K562 (cell line): Measurements from ENCODE around the gene PRR35. TPM values are rescaled to one million over a fixed set of nuclear protein-coding genes. Genes with fewer than 3 reads are reported as not detected.

Source experiments
- ATAC-seq: fragments of 200-7000 bp; cut with Tn5 transposase; 3 replicates; pipeline ENCODE4 v1.9.1; 2020; ENCODE audit warnings: moderate library complexity
- BruUV-seq: library from RNA; stranded (reverse); fragments of 400-500 nt; replicated peaks from 2 replicates; lab custom pipeline; 2021; lab: Mats Ljungman, UMichigan
- CTCF ChIA-PET: fragments of 300-600 bp; formaldehyde crosslinking; extraction: SDS; loops from one replicate; lab custom pipeline; 2021; ENCODE audit warnings: low intra/inter-chr PET ratio; lab: Yijun Ruan, JAX
- POLR2A ChIA-PET: fragments of 300-600, 350-650 bp; sonication (Branson Sonifier 250); formaldehyde crosslinking; extraction: SDS; loops from one replicate; lab custom pipeline; 2021; ENCODE audit warnings: antibody characterized with exemption, inconsistent platforms; lab: Yijun Ruan, JAX
- DNase-seq, 4 experiments: peaks; one replicate each; pipeline versions ENCODE4 v3.0.0 to v3.0.0-alpha.2; 2011 to 2018; ENCODE audit warnings: low spot score in 3 of 4, mixed read lengths in 3 of 4; ENCODE audit errors: extremely low read depth in 1 of 4
- FAIRE-seq: peaks from 2 replicates; lab custom pipeline; 2011; peaks lifted over from hg19 to GRCh38; lab: Jason Lieb, UNC
- H2AFZ ChIP-seq: 2 replicates; pipeline ENCODE4 v1.6.0; 2011; ENCODE audit warnings: low read depth, low read length, control low read depth, inconsistent platforms
- H3K27ac ChIP-seq: fragments of 200-600 bp; 3 replicates; pipeline ENCODE4 v1.8.0; 2011; ENCODE audit warnings: low read depth, mild to moderate bottlenecking, control low read depth, inconsistent platforms, low read length, moderate library complexity, mixed read lengths; ENCODE audit errors: extremely low read depth
- H3K27me3 ChIP-seq, 2 experiments: fragments of 300-600 bp in 1 of 2; 2 replicates in 1 of 2; 3 replicates in 1 of 2; pipeline versions ENCODE4 v1.6.0 to v1.8.0; 2011; ENCODE audit warnings: inconsistent platforms in 2 of 2, low read length in 2 of 2, mild to moderate bottlenecking in 1 of 2, mixed read lengths in 1 of 2, moderate library complexity in 1 of 2; ENCODE audit not compliant: control insufficient read depth in 2 of 2, insufficient read depth in 2 of 2
- H3K36me3 ChIP-seq: fragments of 300-600 bp; 3 replicates; pipeline ENCODE4 v1.8.0; 2011; ENCODE audit warnings: mild to moderate bottlenecking, low read length, inconsistent platforms; ENCODE audit not compliant: control insufficient read depth, insufficient read depth
- H3K4me1 ChIP-seq, 2 experiments: fragments of 200-600 bp in 1 of 2; replicated peaks in 1 of 2; 2 replicates in 1 of 2; 3 replicates in 1 of 2; pipeline versions ENCODE4 v1.5.1 to v1.8.0; 2011; ENCODE audit warnings: inconsistent platforms in 2 of 2, low read length in 2 of 2, mild to moderate bottlenecking in 1 of 2, mixed read lengths in 1 of 2, moderate library complexity in 1 of 2; ENCODE audit not compliant: control insufficient read depth in 2 of 2, insufficient read depth in 2 of 2
- H3K4me2 ChIP-seq: 2 replicates; pipeline ENCODE4 v1.6.1; 2011; ENCODE audit warnings: low read length, control low read depth, inconsistent platforms, mixed read lengths; ENCODE audit not compliant: insufficient read depth
- H3K4me3 ChIP-seq: fragments of 200-600 bp; sonication (generic), shearing (Covaris generic); 2 replicates; pipeline ENCODE4 v1.5.1; 2016; ENCODE audit warnings: control low read depth, inconsistent platforms
- H3K79me2 ChIP-seq: fragments of 200-600 bp; 3 replicates; pipeline ENCODE4 v1.8.0; 2011; ENCODE audit warnings: low read length, inconsistent platforms; ENCODE audit not compliant: control insufficient read depth, insufficient read depth
- H3K9ac ChIP-seq, 2 experiments: 2 replicates each; pipeline versions ENCODE4 v1.6.0 to v1.6.1; 2011; ENCODE audit warnings: low read depth in 2 of 2, low read length in 2 of 2, control low read depth in 1 of 2, inconsistent platforms in 1 of 2, mild to moderate bottlenecking in 1 of 2, mixed read lengths in 1 of 2; ENCODE audit not compliant: insufficient read depth in 1 of 2
- H3K9me1 ChIP-seq: one replicate; pipeline ENCODE4 v1.6.0; 2011; ENCODE audit warnings: inconsistent platforms, mild to moderate bottlenecking, low read length, moderate library complexity; ENCODE audit not compliant: control insufficient read depth, insufficient read depth
- H3K9me3 ChIP-seq: replicated peaks from 2 replicates; pipeline ENCODE4 v1.5.1; 2011; ENCODE audit warnings: low read depth, low read length, inconsistent platforms; ENCODE audit not compliant: control insufficient read depth, insufficient read depth
- H4K20me1 ChIP-seq: replicated peaks from 2 replicates; pipeline ENCODE4 v1.6.1; 2011; ENCODE audit warnings: low read length, inconsistent platforms, mixed read lengths; ENCODE audit not compliant: control insufficient read depth, insufficient read depth
- EP300 ChIP-seq: IDR thresholded peaks from 2 replicates; pipeline ENCODE4 v1.6.1; 2012; ENCODE audit warnings: low read length, improper control_type of control experiment
- ETS2 ChIP-seq: IDR thresholded peaks from 2 replicates; pipeline ENCODE4 v1.6.1; 2016; ENCODE audit warnings: borderline replicate concordance, missing genetic modification characterization, mild to moderate bottlenecking, moderate library complexity, missing compliant biosample characterization; ENCODE audit not compliant: poor library complexity, severe bottlenecking
- ETV6 ChIP-seq, 3 experiments: fragments of 150-350 bp in 1 of 3; sonication (generic) in 1 of 3; formaldehyde crosslinking in 1 of 3; IDR thresholded peaks; 2 replicates each; pipeline versions ENCODE4 v1.6.1 to v1.8.0; 2014 to 2022; ENCODE audit warnings: borderline replicate concordance in 2 of 3, low read depth in 2 of 3, antibody characterized with exemption in 1 of 3, low read length in 1 of 3, mild to moderate bottlenecking in 1 of 3, missing genetic modification reagents in 1 of 3
- FOXP4 ChIP-seq: sonication (generic); formaldehyde crosslinking; IDR thresholded peaks from 2 replicates; pipeline ENCODE4 v1.8.0; 2022; ENCODE audit warnings: mild to moderate bottlenecking, missing genetic modification reagents, borderline replicate concordance
- HOMEZ ChIP-seq: fragments of 250-450 bp; sonication (Bioruptor Pico); IDR thresholded peaks from 2 replicates; pipeline ENCODE4 v1.4.0; 2020; ENCODE audit warnings: mild to moderate bottlenecking, moderate library complexity
- MED1 ChIP-seq: sonication (generic); formaldehyde crosslinking; IDR thresholded peaks from 2 replicates; pipeline ENCODE4 v1.8.1; 2023; ENCODE audit warnings: missing genetic modification reagents, borderline replicate concordance
- POLR2G ChIP-seq: fragments of 200-400 bp; formaldehyde crosslinking; IDR thresholded peaks from 2 replicates; pipeline ENCODE4 v1.6.1; 2017; ENCODE audit warnings: low read depth, mild to moderate bottlenecking, antibody characterized with exemption, low read length, moderate library complexity
- POLR2H ChIP-seq: IDR thresholded peaks from 2 replicates; pipeline ENCODE4 v1.6.1; 2016; ENCODE audit warnings: missing genetic modification characterization, low read depth, mild to moderate bottlenecking, control low read depth, missing compliant biosample characterization, moderate library complexity
- RBFOX2 ChIP-seq: fragments of 200-400 bp; formaldehyde crosslinking; IDR thresholded peaks from 2 replicates; pipeline ENCODE4 v1.6.1; 2017; ENCODE audit warnings: low read depth, mild to moderate bottlenecking, low read length, moderate library complexity
- SMAD3 ChIP-seq: fragments of 450-650 bp; formaldehyde crosslinking; conservative IDR thresholded peaks from 2 replicates; pipeline ENCODE4 v1.4.0; 2020; ENCODE audit warnings: mild to moderate bottlenecking
- SMARCA4 ChIP-seq: fragments of 450-650 bp; IDR thresholded peaks from 2 replicates; pipeline ENCODE4 v1.6.1; 2016
- TCF3 ChIP-seq: sonication (generic); formaldehyde crosslinking; IDR thresholded peaks from 2 replicates; pipeline ENCODE4 v1.4.0; 2020; ENCODE audit warnings: mild to moderate bottlenecking, missing genetic modification reagents
- TCFL5 ChIP-seq: fragments of 250-450 bp; sonication (Bioruptor Pico); conservative IDR thresholded peaks from 2 replicates; pipeline ENCODE4 v1.6.1; 2021; ENCODE audit warnings: mild to moderate bottlenecking, moderate library complexity, matching md5 sums
- ZNF121 ChIP-seq: sonication (generic); formaldehyde crosslinking; conservative IDR thresholded peaks from 2 replicates; pipeline ENCODE4 v1.8.0; 2022; ENCODE audit warnings: missing genetic modification reagents
- ZNF133 ChIP-seq: fragments of 250-450 bp; sonication (Bioruptor Pico); IDR thresholded peaks from 2 replicates; pipeline ENCODE4 v1.4.0; 2020; ENCODE audit warnings: mild to moderate bottlenecking
- ZNF347 ChIP-seq: fragments of 450-650 bp; formaldehyde crosslinking; IDR thresholded peaks from 2 replicates; pipeline ENCODE4 v1.4.0; 2020; ENCODE audit warnings: low read depth, mild to moderate bottlenecking, moderate library complexity
- ZNF41 ChIP-seq: fragments of 250-450 bp; sonication (Bioruptor Pico); conservative IDR thresholded peaks from 2 replicates; pipeline ENCODE4 v1.4.0; 2020; ENCODE audit warnings: mild to moderate bottlenecking
- ZSCAN29 ChIP-seq: fragments of 450-650 bp; IDR thresholded peaks from 2 replicates; pipeline ENCODE4 v1.6.1; 2017
- WGBS: fragments of 100-300 bp; shearing (Covaris generic); methylation state at CpG from one replicate; pipeline ENCODE4 v1.1.6; 2016; ENCODE audit warnings: low coverage, mixed read lengths; ENCODE audit not compliant: insufficient coverage; ENCODE audit errors: missing lambda C conversion rate; 5-methylcytosine and 5-hydroxymethylcytosine counted together
- in situ Hi-C: fragments of 300-500 bp; cut with MboI; formaldehyde crosslinking; loops from 4 replicates; pipeline ENCODE4 v1.15.0; 2018; ENCODE audit warnings: inconsistent platforms, mixed read lengths
- intact Hi-C: fragments of 100-400 bp; cut with micrococcal nuclease; formaldehyde crosslinking; loops from 2 replicates; pipeline ENCODE4 v1.14.2; 2022
- polyA plus RNA-seq, 8 experiments: library from polyadenylated mRNA; depleted of rRNA in 4 of 8; stranded (reverse) in 5 of 8; unstranded in 3 of 8; fragments of >200 nt; fragmentation: Nextera tagmentation in 2 of 8; fragmentation: Illumina TruSeq in 1 of 8; extraction: Ambion mirVana in 2 of 8; extraction: Trizol in 1 of 8; gene quantifications; 2 replicates each; pipeline versions ENCODE4 v1.2.1 to v1.2.3, GENCODE V29; 2011 to 2014; ENCODE audit warnings: inconsistent platforms in 1 of 8, missing spikeins in 1 of 8
- total RNA-seq, 7 experiments: library from RNA; depleted of rRNA in 6 of 7; stranded (reverse); fragments of >200 nt in 6 of 7; fragmentation: Illumina TruSeq in 2 of 7; extraction: Trizol in 2 of 7; gene quantifications; 2 replicates each; pipeline versions ENCODE4 v1.2.1 to v1.2.3, GENCODE V29; 2011 to 2021; ENCODE audit warnings: low replicate concordance in 1 of 7

Gene PRR35
- total and polyA plus RNA-seq, 9 of the 15 experiments (the other 6 are each of a cell fraction or from before 2014, with no cell fraction given), result 0.17 to 0.45 (median 0.21) TPM; not detected in 5

GRCh38 chr16:515939-516226 lies 44.3 kb upstream of the PRR35 start:
- in situ Hi-C loops, result no loop called here
- ATAC-seq, result no peak

More at GRCh38 chr16:515939-516226, 44.3 kb upstream of the PRR35 start:
- Histone ChIP-seq H3K36me3 (peaks cover 11% of the 10 kb centered on the region; the same call in 1 of the 3 replicates), H3K9me3 (no peaks in the 10 kb centered on the region), H3K79me2 (no peaks in the 10 kb centered on the region), H3K4me2 (no peak overlapping the region), H3K9me1 (no peaks in the 10 kb centered on the region), H2AFZ (no peak overlapping the region), H3K27ac (no peak overlapping the region), H3K4me1 (peaks cover 2 to 43% of the 10 kb centered on the region in 2 experiments; a peak in 3 of 5 replicates), H3K9ac (no peak overlapping the region), H3K4me3 (no peak overlapping the region), H4K20me1 (no peaks in the 10 kb centered on the region), H3K27me3 (no peaks in the 10 kb centered on the region)
- 92% methylated on average over 9 of the region's 11 CpGs for WGBS
- CTCF ChIA-PET, result no interaction called here
- intact Hi-C loops, result no loop called here
- TF ChIP-seq EP300, result no peak
- TF ChIP-seq HOMEZ (CRISPR knock-in tag), result no peak
- TF ChIP-seq ZNF121 (CRISPR knock-in tag), result no peak
- TF ChIP-seq ZNF347 (CRISPR knock-in tag), result no peak
- TF ChIP-seq POLR2G, result no peak
- no peak for TF ChIP-seq ETS2 (tag)
- TF ChIP-seq TCF3 (CRISPR knock-in tag), result no peak
- no peak for TF ChIP-seq SMARCA4
- TF ChIP-seq RBFOX2, result no peak
- TF ChIP-seq SMAD3 (CRISPR knock-in tag), result no peak
- no peak for TF ChIP-seq ZSCAN29
- no peak for TF ChIP-seq TCFL5
- no peak for TF ChIP-seq FOXP4 (CRISPR knock-in tag)
- no peak for TF ChIP-seq ZNF41
- TF ChIP-seq ZNF133, result no peak
- no peak for TF ChIP-seq ETV6 (IDR thresholded peaks at IDR 0.05; ENCODE audit: borderline replicate concordance in 1 of 2, low read depth in 2 of 2, low read length in 1 of 2)
- TF ChIP-seq ETV6 (CRISPR knock-in tag; IDR thresholded peaks at IDR 0.05; ENCODE audit: borderline replicate concordance), result no peak
- TF ChIP-seq MED1, result no peak
- TF ChIP-seq POLR2H (tag), result no peak
- FAIRE-seq (no peak), DNase-seq (no peak)
- no TSS peak for BruUV-seq
- POLR2A ChIA-PET, result interaction anchor here (1.3 kb wide), 1 partner anchor 15 kb away, joined by 4 read pairs; no protein-coding TSS in a partner anchor
